ENCODE measurements around the gene CCM2.

The CCM2 gene

DNA sequence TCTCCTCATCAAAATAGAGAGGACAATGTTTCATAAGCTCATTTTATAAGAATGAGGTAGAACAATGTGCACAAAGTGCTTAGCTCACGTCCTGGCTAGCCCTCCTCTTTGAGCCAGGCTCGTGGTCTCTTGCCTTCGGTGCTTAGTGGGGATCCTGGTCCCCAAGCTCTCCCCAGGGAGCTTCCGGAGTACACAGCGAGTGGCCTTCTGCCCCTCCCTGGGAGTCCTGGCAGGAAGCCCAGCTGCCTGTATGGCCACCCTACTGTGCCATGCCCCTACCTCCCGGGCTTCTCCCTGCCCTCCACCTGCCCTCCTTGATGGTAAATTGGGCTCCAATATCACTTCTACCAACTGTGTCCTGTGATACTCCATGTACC, 22.1 kb upstream of the CCM2 start:
- H3K27me3 ChIP-seq (ENCODE audit: insufficient read depth, low read length): no peaks in the 10 kb centered on the region
- H3K27ac ChIP-seq (ENCODE audit: low read depth, low read length): no peak overlapping the region
- no peak overlapping the region for H3K9ac ChIP-seq (ENCODE audit: low read depth, low read length)
- 94% methylated on average over 6 of the region's 6 CpGs for WGBS
- no peak overlapping the region for H3K4me3 ChIP-seq (ENCODE audit: low read length)
- no peaks in the 10 kb centered on the region for H3K4me1 ChIP-seq (ENCODE audit: insufficient read depth, low read length)
- H3K36me3 ChIP-seq (ENCODE audit: insufficient read depth, low read length): peaks cover 24% of the 10 kb centered on the region
- no peaks in the 10 kb centered on the region for H3K9me3 ChIP-seq (ENCODE audit: insufficient read depth, low read depth, low read length)

DNA sequence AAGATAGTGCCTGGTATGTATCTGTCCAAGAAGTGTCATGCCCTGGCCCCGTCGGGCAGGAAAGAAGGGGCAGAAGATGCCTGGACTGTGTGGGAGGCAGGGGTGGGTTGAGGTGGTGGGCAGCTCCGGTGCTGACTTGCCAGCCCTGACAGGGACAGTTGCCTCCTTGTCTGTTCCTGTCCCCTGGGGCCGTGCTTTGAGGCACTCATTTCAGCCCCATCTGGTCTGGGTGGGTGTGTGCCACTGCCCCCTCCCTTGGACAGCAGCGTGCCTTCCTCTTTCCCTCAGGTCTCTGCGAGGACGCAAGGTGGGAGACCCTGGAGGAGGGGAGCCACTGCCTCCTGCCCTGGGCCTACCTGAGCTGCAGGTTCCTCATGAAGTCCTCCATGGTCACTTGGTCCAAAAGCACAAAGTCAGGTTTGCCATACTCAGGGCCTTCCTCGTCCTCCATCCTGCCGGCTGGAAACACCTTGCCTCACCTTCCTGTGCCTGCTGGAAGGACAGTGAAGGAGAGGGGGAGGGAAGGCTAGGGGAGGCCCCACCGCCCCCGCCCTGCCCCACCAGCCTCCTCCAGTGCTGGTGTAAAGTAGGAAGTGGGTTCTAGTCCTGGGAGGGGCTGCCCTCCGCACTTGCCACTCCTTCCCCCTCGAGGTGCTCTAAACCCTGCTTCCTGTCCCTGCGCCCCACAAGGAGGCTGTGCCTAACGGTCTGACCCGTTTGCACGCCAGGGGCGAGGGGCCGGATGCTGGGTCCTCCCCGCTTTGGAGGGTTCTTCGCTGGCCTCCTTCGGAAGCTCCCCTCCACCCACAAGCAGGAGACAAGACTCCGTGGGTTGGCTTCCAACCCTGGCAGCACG, 21.3 kb upstream of the CCM2 start, which contains the start of gene MYO1G:
MYO1G (minus strand) TSS at position 505 of the 856 bp plus-strand sequence; CDS start at position 451, 54 bp downstream.
- peaks cover 32% of the 10 kb centered on the region for H3K36me3 ChIP-seq (ENCODE audit: insufficient read depth, low read length)
- no peak within 1 kb of the TSS for H3K4me3 ChIP-seq (ENCODE audit: low read length)
- H3K9ac ChIP-seq (ENCODE audit: low read depth, low read length): no peak within 1 kb of the TSS
- no peaks in the 10 kb centered on the region for H3K4me1 ChIP-seq (ENCODE audit: insufficient read depth, low read length)
- no peaks in the 10 kb centered on the region for H3K9me3 ChIP-seq (ENCODE audit: insufficient read depth, low read depth, low read length)
- no peak within 1 kb of the TSS for H3K27ac ChIP-seq (ENCODE audit: low read depth, low read length)
- 89% methylated on average over 24 of the region's 24 CpGs for WGBS
- no peaks in the 10 kb centered on the region for H3K27me3 ChIP-seq (ENCODE audit: insufficient read depth, low read length)

DNA sequence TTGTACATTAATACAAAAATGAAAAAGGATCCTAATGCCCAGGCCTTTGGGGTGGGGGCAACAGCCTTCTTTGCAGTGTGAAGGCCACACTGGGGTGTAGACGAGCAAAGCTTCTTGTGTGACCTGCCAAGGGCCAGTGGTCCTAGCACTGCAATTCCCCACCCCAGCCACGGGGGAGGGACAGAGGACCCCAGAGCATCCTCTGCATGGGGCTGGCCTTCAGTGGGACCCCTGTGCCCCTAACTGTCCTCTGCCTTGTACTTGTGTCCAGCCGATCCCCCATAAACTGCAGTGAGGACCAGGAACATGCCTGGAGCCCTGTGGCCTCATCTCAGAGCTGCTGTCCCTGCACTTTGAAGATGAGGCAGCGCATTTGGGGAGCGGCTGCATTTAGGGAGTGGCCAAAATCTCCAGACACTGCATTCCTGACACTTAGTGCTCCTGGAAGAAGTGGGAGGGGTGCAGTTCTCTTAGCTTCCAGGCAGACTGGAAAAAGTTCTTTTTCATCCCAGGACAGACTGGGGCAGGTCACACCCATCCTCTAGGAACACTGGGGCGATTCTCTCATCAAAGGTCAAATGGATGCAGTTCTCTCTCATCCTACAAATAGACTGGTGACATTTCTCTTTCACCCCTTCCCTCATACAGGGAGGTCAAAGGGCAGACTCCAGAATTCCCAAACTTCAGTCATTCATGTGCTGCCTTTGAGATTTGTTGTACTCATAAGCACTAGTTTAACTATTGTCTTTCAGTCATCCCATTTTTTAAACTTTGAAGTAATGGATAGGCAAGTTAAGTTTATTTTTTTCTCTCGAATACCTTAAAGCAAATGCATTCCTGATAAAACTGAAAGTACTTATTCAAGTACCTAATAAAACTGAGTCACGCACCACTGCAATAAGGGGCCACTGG, 20.3 kb upstream of the CCM2 start:
- H3K9ac ChIP-seq (ENCODE audit: low read depth, low read length): no peak overlapping the region
- no peaks in the 10 kb centered on the region for H3K27me3 ChIP-seq (ENCODE audit: insufficient read depth, low read length)
- peaks cover 42% of the 10 kb centered on the region for H3K36me3 ChIP-seq (ENCODE audit: insufficient read depth, low read length)
- H3K27ac ChIP-seq (ENCODE audit: low read depth, low read length): no peak overlapping the region
- WGBS: 92% methylated on average over 8 of the region's 8 CpGs
- no peak overlapping the region for H3K4me3 ChIP-seq (ENCODE audit: low read length)
- no peaks in the 10 kb centered on the region; the same call in 1 of the 2 replicates for H3K4me1 ChIP-seq (ENCODE audit: insufficient read depth, low read length)
- H3K9me3 ChIP-seq (ENCODE audit: insufficient read depth, low read depth, low read length): no peaks in the 10 kb centered on the region

DNA sequence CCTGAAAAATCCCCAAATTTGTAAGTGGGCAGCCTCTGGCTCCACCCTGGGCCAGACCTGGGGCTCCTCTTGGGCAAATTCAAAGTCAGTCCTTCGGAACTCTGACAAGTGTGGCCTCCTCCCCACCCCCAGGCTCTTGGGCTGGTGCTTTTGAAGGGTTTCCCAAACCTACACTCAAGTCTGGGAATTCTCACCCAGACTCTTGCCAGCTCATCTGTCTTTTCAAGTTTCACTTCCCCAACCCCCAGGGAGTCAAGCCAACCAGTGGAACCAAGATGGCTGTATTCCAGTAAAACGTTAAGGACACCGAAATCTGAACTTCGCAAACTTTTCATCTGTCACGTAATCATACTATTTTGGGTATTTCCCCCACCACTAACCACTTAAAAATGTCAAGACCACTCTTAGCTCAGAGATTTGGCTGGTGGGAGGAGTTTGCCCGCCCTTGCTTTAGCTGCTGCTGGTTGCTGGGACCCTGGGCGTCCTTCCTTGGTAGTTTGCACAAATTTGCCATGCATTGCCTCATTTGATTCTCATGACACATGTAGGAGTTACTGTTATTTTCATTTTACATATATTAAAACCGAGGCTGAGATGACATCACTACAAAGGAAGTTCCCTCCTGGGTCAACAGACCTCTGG, 19.5 kb upstream of the CCM2 start:
- H3K4me3 ChIP-seq (ENCODE audit: low read length): no peak overlapping the region
- WGBS: 82% methylated on average over 8 of the region's 8 CpGs
- H3K36me3 ChIP-seq (ENCODE audit: insufficient read depth, low read length): peaks cover 49% of the 10 kb centered on the region
- H3K4me1 ChIP-seq (ENCODE audit: insufficient read depth, low read length): peaks cover 7% of the 10 kb centered on the region
- H3K27ac ChIP-seq (ENCODE audit: low read depth, low read length): no peak overlapping the region
- H3K27me3 ChIP-seq (ENCODE audit: insufficient read depth, low read length): no peaks in the 10 kb centered on the region
- H3K9ac ChIP-seq (ENCODE audit: low read depth, low read length): no peak overlapping the region
- no peaks in the 10 kb centered on the region for H3K9me3 ChIP-seq (ENCODE audit: insufficient read depth, low read depth, low read length)

DNA sequence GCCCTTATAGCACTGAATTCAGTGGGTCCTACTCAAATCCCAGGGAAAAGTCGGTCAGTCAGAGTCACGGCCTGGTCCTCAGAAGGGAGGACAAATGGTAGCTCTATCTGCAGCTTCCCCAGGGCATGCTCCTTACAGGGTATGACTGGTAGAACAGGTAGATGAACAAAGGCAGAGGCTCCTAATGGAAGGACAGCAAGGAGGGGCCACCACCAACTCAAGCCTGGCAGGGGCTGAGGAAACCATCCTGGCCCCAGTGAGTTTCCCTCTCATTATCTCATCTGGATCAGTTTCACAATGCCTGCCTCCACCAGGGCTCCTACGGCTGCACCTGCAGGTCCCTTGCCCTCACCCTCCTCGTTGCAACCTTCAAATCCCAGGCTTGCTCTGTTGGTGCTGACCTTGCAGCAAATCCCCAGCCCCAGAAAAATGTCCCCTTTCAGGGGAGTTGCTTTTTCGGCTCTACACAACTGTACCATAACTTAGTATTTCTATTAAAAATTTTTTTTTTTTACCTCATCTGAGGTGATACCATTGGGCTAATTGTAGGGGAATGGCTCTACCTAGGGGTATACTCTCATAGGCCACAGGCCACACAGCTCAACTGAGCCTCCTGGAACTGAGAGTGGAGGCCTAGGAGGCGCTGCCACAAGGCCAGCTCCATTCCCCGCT, 18.8 kb upstream of the CCM2 start:
- Histone ChIP-seq H3K36me3 (ENCODE audit: insufficient read depth, low read length) (peaks cover 54% of the 10 kb centered on the region), H3K4me3 (ENCODE audit: low read length) (no peak overlapping the region), H3K4me1 (ENCODE audit: insufficient read depth, low read length) (peaks cover 7% of the 10 kb centered on the region), H3K27ac (ENCODE audit: low read depth, low read length) (no peak overlapping the region), H3K9ac (ENCODE audit: low read depth, low read length) (no peak overlapping the region), H3K9me3 (ENCODE audit: insufficient read depth, low read depth, low read length) (no peaks in the 10 kb centered on the region), H3K27me3 (ENCODE audit: insufficient read depth, low read length) (no peaks in the 10 kb centered on the region)
- WGBS: 86% methylated on average over 6 of the region's 7 CpGs

DNA sequence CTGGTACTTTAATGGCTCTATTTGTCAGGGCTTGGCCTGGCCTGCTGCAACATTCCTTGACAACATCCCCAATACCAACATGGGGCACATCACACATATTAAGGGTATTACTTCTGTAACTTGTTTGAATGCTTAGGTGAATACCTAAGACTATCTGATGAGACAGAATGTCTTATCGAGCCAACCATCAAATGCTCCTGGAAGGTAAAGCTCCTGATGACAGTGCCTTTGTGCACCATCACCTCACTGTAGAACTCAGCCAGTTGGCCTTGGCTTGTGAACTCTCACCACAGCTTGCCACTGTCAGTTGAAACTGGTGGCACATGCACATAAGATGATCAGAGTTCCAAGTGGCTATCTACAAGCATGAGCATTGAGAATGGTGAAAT, 17.5 kb upstream of the CCM2 start:
- peaks cover 7% of the 10 kb centered on the region for H3K4me1 ChIP-seq (ENCODE audit: insufficient read depth, low read length)
- H3K27me3 ChIP-seq (ENCODE audit: insufficient read depth, low read length): no peaks in the 10 kb centered on the region
- WGBS: 97% methylated on average over 1 of the region's 1 CpG
- H3K36me3 ChIP-seq (ENCODE audit: insufficient read depth, low read length): peaks cover 54% of the 10 kb centered on the region
- no peak overlapping the region for H3K4me3 ChIP-seq (ENCODE audit: low read length)
- no peak overlapping the region for H3K27ac ChIP-seq (ENCODE audit: low read depth, low read length)
- no peaks in the 10 kb centered on the region for H3K9me3 ChIP-seq (ENCODE audit: insufficient read depth, low read depth, low read length)
- no peak overlapping the region for H3K9ac ChIP-seq (ENCODE audit: low read depth, low read length)

DNA sequence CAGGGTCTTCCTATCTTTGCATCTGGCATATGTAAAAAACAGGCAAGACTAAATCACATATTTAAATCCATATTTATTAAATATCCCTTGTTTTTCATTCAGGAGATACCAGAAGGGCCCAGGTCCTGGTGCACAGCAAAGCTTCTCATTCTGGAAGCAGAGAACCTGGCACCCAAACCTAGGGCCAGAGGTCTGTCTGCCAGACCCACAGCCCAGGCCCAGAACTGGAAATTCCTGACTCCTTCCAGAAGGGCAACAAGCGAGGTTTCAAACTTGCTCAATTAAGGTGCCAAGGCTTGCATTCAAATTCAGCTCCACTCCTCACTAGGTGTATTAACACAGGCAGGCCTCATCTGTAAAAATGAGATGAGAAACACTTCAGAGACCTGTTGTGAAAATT, 17.0 kb upstream of the CCM2 start:
- Histone ChIP-seq H3K27me3 (ENCODE audit: insufficient read depth, low read length) (no peaks in the 10 kb centered on the region), H3K27ac (ENCODE audit: low read depth, low read length) (no peak overlapping the region), H3K36me3 (ENCODE audit: insufficient read depth, low read length) (peaks cover 54% of the 10 kb centered on the region), H3K4me3 (ENCODE audit: low read length) (no peak overlapping the region), H3K4me1 (ENCODE audit: insufficient read depth, low read length) (peaks cover 7% of the 10 kb centered on the region), H3K9ac (ENCODE audit: low read depth, low read length) (no peak overlapping the region), H3K9me3 (ENCODE audit: insufficient read depth, low read depth, low read length) (no peaks in the 10 kb centered on the region)
- WGBS: 88% methylated on average over 1 of the region's 1 CpG

DNA sequence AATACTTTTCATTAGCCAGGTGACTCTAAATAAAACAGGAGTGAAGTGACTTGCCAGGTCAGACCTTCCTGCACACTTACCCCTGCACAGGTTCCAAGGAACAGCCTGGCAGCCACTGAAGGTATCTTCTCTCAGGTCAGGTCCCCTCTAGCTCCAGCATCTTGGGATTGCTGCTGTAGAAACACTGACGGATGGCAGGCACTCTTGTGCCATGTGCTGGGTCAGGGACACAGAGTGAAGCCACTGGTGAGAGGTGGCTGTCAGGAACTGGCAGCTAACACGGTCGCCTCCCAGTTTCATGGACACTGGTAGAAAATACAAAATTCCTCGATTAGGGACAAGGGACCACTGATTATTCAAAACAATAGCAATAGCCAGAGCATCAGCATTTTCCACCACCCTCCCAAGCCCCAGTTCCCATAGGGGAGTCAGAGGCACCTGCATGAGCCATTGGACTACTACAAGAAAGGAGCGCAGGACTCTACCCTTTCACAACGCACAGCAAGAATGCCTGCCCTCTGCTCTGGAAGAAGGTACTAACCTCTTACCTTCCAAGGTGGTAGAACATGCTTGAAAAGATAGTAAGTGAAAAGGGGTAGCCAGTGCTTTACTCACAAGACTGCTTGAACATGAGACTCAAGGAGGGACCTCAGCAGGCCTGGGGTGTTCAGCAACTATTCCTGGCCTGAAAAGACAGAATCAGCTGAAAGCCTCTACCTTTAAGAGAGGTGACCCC, 16.1 kb upstream of the CCM2 start:
- Histone ChIP-seq H3K4me1 (ENCODE audit: insufficient read depth, low read length) (peaks cover 7% of the 10 kb centered on the region), H3K9me3 (ENCODE audit: insufficient read depth, low read depth, low read length) (no peaks in the 10 kb centered on the region), H3K4me3 (ENCODE audit: low read length) (peak overlapping the region; percentile 83; the same call in 1 of the 2 replicates), H3K9ac (ENCODE audit: low read depth, low read length) (no peak overlapping the region), H3K27ac (ENCODE audit: low read depth, low read length) (no peak overlapping the region), H3K27me3 (ENCODE audit: insufficient read depth, low read length) (no peaks in the 10 kb centered on the region), H3K36me3 (ENCODE audit: insufficient read depth, low read length) (peaks cover 54% of the 10 kb centered on the region)
- WGBS: 91% methylated on average over 6 of the region's 6 CpGs

DNA sequence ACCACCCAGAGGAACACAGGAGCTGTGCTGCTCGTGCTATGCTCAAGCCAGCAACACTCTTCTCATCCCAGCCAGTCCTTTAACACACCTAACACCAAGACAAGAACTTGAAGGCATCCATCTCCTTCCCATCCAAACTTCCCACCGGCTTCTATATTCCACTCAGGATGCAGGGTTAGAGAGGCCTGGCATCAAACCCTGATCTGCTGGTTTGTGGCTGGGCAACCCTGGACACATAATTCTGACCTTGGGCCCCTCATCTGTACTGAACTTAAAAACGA, 15.6 kb upstream of the CCM2 start:
- H3K9me3 ChIP-seq (ENCODE audit: insufficient read depth, low read depth, low read length): no peaks in the 10 kb centered on the region
- no peak overlapping the region for H3K27ac ChIP-seq (ENCODE audit: low read depth, low read length)
- peaks cover 7% of the 10 kb centered on the region for H3K4me1 ChIP-seq (ENCODE audit: insufficient read depth, low read length)
- H3K27me3 ChIP-seq (ENCODE audit: insufficient read depth, low read length): no peaks in the 10 kb centered on the region
- WGBS: 86% methylated on average over 3 of the region's 3 CpGs
- H3K36me3 ChIP-seq (ENCODE audit: insufficient read depth, low read length): peaks cover 54% of the 10 kb centered on the region
- peak overlapping the region; percentile 97; the same call in 1 of the 2 replicates for H3K9ac ChIP-seq (ENCODE audit: low read depth, low read length)
- peak overlapping the region; percentile 83 for H3K4me3 ChIP-seq (ENCODE audit: low read length)

DNA sequence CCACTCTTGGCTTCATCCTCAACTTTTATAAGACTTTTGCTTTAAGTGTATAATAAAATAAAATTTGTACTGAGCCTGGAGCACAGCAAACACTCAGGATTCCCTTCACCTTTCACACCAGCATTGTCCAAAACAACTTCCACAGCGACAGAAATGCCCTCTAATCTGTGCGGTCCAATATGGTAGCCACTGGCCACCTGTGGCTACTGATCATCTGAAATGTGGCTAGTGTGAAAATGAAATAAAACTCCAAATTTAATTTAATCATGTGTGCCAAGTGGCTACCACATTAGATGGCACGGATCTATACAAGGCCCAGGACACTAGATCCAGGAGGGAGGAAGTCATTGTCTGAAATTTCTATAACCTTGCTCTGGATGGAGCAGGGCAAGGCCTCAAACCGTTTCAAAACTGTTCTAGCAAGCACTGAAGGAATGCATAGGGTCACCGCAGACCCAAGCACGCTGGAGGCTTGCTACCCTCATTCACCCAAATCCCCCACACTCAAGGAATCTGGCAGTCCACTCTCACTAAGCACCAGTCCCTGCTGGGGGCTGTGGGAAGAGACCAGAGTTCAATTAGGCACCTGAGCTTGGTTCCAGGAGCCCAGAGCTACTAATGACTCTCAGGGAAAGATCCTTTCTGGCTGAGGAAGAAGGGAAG, 14.8 kb upstream of the CCM2 start:
- H3K4me3 ChIP-seq (ENCODE audit: low read length): peak overlapping the region; percentile 83
- H3K27ac ChIP-seq (ENCODE audit: low read depth, low read length): no peak overlapping the region
- 60% methylated on average over 6 of the region's 6 CpGs for WGBS
- peak overlapping the region; percentile 97 for H3K9ac ChIP-seq (ENCODE audit: low read depth, low read length)
- H3K4me1 ChIP-seq (ENCODE audit: insufficient read depth, low read length): peaks cover 7% of the 10 kb centered on the region
- H3K9me3 ChIP-seq (ENCODE audit: insufficient read depth, low read depth, low read length): no peaks in the 10 kb centered on the region
- H3K36me3 ChIP-seq (ENCODE audit: insufficient read depth, low read length): peaks cover 51% of the 10 kb centered on the region
- H3K27me3 ChIP-seq (ENCODE audit: insufficient read depth, low read length): no peaks in the 10 kb centered on the region
